GM12864 (cell line): Measurements from ENCODE around the gene LMBR1.
"Not testable (repeated sequence)": the region's sequence is repeated elsewhere in the genome, so short reads cannot be mapped to it uniquely, and the experiment has no call there.

Source experiments
- DNase-seq: peaks from one replicate; pipeline ENCODE4 v3.0.0-alpha.2; 2011; ENCODE audit warnings: low read depth
- H3K4me3 ChIP-seq: 2 replicates; pipeline ENCODE4 v1.5.1; 2011; ENCODE audit warnings: mild to moderate bottlenecking, low read depth, low read length, control low read depth
- CTCF ChIP-seq: IDR thresholded peaks from 2 replicates; pipeline ENCODE4 v1.5.1; 2011; ENCODE audit warnings: low read depth, mild to moderate bottlenecking, moderate library complexity, low read length, control low read depth, inconsistent platforms; ENCODE audit errors: missing control alignments

The LMBR1 gene

DNA sequence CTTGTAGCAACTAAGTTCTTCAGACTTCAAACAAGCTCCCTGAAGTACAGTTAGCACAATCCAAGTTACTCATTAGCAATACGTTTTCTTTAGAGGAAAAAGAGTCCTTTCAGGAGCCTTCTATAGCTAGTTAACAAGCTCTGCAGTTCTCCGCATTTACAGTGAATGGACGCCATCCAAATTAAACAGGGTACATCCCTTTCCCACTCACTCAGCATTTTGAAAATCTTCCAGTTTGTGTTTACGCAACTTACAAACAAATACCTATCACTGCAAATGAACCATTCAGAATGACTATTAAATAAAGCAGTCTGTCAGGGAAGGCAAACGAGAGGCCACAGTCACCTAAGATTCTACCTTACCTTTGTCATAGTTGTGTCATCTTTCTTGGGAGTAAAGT lies 167.9 kb downstream of the LMBR1 start:
- no peak overlapping the region for H3K4me3 ChIP-seq
- no peak for TF ChIP-seq CTCF
- no peak for DNase-seq

DNA sequence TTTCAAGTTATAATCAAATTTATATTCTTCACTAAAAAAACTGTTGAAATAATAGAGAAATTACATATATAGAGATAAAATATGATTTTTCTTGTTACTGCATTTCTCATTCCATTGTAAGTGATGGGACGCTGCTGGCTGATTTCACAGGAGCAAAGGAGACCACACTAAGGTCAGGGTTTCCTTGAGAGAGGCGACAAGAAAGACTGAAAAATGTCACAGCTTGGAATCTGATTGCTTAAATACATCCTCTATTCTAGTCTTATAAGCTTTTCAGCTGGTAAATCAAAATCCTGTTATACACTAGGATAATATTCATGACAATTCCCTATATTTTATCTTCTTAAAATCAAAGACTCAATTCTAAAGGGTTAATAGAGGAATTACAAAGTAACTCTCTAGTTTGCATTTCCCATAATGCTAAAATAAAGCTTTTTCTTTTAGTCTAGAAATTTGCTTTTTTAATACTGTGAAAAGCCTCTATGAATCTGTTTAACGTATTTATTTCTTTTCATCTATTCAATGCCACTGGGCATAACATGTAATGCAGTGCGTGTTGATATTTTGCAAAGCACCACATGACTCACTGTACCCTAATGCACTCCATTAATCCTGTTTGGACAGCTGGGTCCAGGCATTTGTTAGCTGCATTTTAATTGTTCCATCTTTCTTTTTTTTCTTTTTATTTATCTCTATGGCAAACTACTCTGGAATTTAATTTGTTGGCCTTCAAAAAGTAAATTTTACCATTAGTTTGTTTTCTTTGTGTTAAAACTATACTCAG lies 170.7 kb downstream of the LMBR1 start:
- no peak for TF ChIP-seq CTCF
- no peak for DNase-seq
- no peak overlapping the region for H3K4me3 ChIP-seq

- no peak overlapping the region for H3K4me3 ChIP-seq
- DNase-seq, result no peak
- no peak for TF ChIP-seq CTCF
Observed at GRCh38 chr7:156703773-156704482, 189.1 kb downstream of the LMBR1 start.

GRCh38 chr7:156703209-156703608 lies 189.8 kb downstream of the LMBR1 start:
- no peak for DNase-seq
- no peak for TF ChIP-seq CTCF
- no peak overlapping the region for H3K4me3 ChIP-seq

GRCh38 chr7:156702399-156702798 lies 190.6 kb downstream of the LMBR1 start:
- H3K4me3 ChIP-seq, result no peak overlapping the region
- no peak for DNase-seq
- TF ChIP-seq CTCF, result no peak

DNA sequence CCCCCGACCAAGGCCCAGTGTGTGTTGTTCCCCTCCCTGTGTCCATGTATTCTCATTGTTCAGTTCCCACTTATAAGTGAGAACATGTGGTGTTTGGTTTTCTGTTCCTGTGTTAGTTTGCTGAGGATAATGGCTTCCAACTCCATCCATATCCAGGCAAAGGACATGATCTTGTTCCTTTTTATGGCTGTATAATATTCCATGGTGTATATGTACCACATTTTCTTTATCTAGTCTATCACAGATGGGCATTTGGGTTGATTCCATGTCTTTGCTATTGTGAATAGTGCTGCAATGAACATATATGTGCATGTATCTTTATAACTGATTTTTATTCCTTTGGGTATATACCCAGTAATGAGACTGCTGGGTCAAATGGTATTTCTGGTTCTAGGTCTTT lies 191.2 kb downstream of the LMBR1 start:
- not testable (repeated sequence) for DNase-seq, H3K4me3 ChIP-seq

DNA sequence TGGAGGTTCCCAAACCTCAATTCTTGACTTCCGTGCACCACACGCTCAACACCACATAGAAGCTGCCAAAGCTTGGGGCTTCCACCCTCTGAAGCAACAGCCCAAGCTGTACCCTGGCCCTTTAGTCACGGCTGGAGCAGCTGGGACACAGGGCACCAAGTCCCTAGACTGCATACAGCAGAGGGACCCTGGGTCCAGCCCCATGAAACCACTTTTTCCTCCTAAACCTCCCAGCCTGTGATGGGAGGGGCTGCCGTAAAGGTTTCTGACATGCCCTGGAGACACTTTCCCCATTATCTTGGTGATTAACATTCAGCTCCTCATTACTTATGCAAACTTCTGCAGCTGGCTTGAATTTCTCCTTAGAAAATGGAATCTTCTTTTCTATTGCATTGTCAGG lies 194.5 kb downstream of the LMBR1 start:
- DNase-seq, H3K4me3 ChIP-seq: not testable (repeated sequence)

DNA sequence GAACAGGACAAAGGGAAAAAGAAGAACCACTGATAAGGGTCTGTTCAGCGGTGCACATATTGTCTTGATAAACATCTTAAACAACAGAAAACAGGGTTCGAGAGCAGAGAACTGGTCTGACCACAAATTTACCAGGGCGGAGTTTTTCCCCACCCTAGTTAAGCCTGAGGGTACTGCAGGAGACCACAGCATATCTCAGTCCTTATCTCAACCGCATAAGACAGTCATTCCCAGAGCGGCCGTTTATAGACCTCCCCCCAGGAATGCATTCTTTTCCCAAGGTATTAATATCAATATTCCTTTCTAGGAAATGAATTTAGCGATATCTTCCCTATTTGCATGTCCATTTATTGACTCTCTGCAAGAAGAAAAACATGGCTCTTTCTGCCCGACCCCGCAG lies 195.7 kb downstream of the LMBR1 start:
- H3K4me3 ChIP-seq, DNase-seq: not testable (repeated sequence)
